Muscle layer of duodenum (tissue), 2 donors: ENCODE results near the gene CYCS.
"Not testable (repeated sequence)": the region's sequence is repeated elsewhere in the genome, so short reads cannot be mapped to it uniquely, and the experiment has no call there.

Experiments used
- H3K27ac ChIP-seq: one replicate; pipeline ENCODE4 v1.7.0; 2013; ENCODE audit warnings: mild to moderate bottlenecking, low read length
- H3K27me3 ChIP-seq: one replicate; pipeline ENCODE4 v1.7.0; 2013; ENCODE audit warnings: low read depth, mild to moderate bottlenecking, control low read depth, low read length
- H3K36me3 ChIP-seq, 2 donors: one replicate each; pipeline ENCODE4 v1.7.0; 2013; ENCODE audit warnings: low read length in 2 of 2, control low read depth in 1 of 2, mild to moderate bottlenecking in 1 of 2; ENCODE audit not compliant: insufficient read depth in 2 of 2, control insufficient read depth in 1 of 2
- H3K4me1 ChIP-seq, 2 donors: one replicate each; pipeline ENCODE4 v1.7.0; 2013; ENCODE audit warnings: low read length in 2 of 2, mild to moderate bottlenecking in 2 of 2, control low read depth in 1 of 2, moderate library complexity in 1 of 2; ENCODE audit not compliant: insufficient read depth in 2 of 2, control insufficient read depth in 1 of 2
- H3K4me3 ChIP-seq, 2 donors: one replicate each; pipeline ENCODE4 v1.7.0; 2013; ENCODE audit warnings: low read length in 2 of 2, low read depth in 1 of 2, mild to moderate bottlenecking in 1 of 2
- H3K9me3 ChIP-seq, 2 donors: one replicate each; pipeline ENCODE4 v1.7.0; 2013; ENCODE audit warnings: low read length in 2 of 2, control low read depth in 1 of 2, mild to moderate bottlenecking in 1 of 2; ENCODE audit not compliant: control insufficient read depth in 1 of 2
- donor health status: healthy.

The CYCS gene

GRCh38 chr7:25091779-25092178, 33.3 kb downstream of the CYCS start:
- Histone ChIP-seq H3K27ac (no peak overlapping the region), H3K4me3 (no peak overlapping the region), H3K4me1 (peaks cover 0 to 5% of the 10 kb centered on the region in 2 donors), H3K9me3 (no peaks in the 10 kb centered on the region), H3K36me3 (no peaks in the 10 kb centered on the region), H3K27me3 (no peaks in the 10 kb centered on the region)

- Histone ChIP-seq H3K4me3 (no peak overlapping the region), H3K27me3 (no peaks in the 10 kb centered on the region), H3K9me3 (no peaks in the 10 kb centered on the region), H3K36me3 (no peaks in the 10 kb centered on the region), H3K27ac (no peak overlapping the region), H3K4me1 (peaks cover 0 to 5% of the 10 kb centered on the region in 2 donors)
Observed at GRCh38 chr7:25091176-25091575, 33.9 kb downstream of the CYCS start.

- no peaks in the 10 kb centered on the region for H3K27me3 ChIP-seq
- no peak overlapping the region for H3K27ac ChIP-seq
- H3K4me3 ChIP-seq = no peak overlapping the region
- H3K36me3 ChIP-seq = no peaks in the 10 kb centered on the region
- H3K9me3 ChIP-seq = no peaks in the 10 kb centered on the region
- H3K4me1 ChIP-seq = peaks cover 0 to 5% of the 10 kb centered on the region in 2 donors
Observed at GRCh38 chr7:25090374-25090773, 34.7 kb downstream of the CYCS start.

GRCh38 chr7:25087855-25088254, 37.2 kb downstream of the CYCS start:
- Histone ChIP-seq H3K36me3 (no peaks in the 10 kb centered on the region), H3K4me1 (no peaks in the 10 kb centered on the region), H3K4me3 (no peak overlapping the region), H3K27me3 (no peaks in the 10 kb centered on the region), H3K9me3 (no peaks in the 10 kb centered on the region), H3K27ac (no peak overlapping the region)

- Histone ChIP-seq H3K4me3 (no peak overlapping the region), H3K36me3 (no peaks in the 10 kb centered on the region), H3K27ac (no peak overlapping the region), H3K4me1 (no peaks in the 10 kb centered on the region), H3K27me3 (no peaks in the 10 kb centered on the region), H3K9me3 (no peaks in the 10 kb centered on the region)
Observed at GRCh38 chr7:25084821-25085220, 40.2 kb downstream of the CYCS start.

GRCh38 chr7:25083201-25083600, 41.9 kb downstream of the CYCS start:
- Histone ChIP-seq H3K27ac (no peak overlapping the region), H3K36me3 (no peaks in the 10 kb centered on the region), H3K4me1 (no peaks in the 10 kb centered on the region), H3K27me3 (no peaks in the 10 kb centered on the region), H3K4me3 (no peak overlapping the region), H3K9me3 (no peaks in the 10 kb centered on the region)

GRCh38 chr7:25082041-25082440, 43.0 kb downstream of the CYCS start:
- not testable (repeated sequence) for H3K36me3 ChIP-seq, H3K4me1 ChIP-seq, H3K9me3 ChIP-seq, H3K4me3 ChIP-seq, H3K27me3 ChIP-seq, H3K27ac ChIP-seq

- Histone ChIP-seq H3K4me1 (no peaks in the 10 kb centered on the region), H3K4me3 (no peak overlapping the region), H3K27ac (no peak overlapping the region), H3K36me3 (no peaks in the 10 kb centered on the region), H3K9me3 (no peaks in the 10 kb centered on the region), H3K27me3 (no peaks in the 10 kb centered on the region)
Observed at GRCh38 chr7:25077096-25077495, 48.0 kb downstream of the CYCS start.

GRCh38 chr7:25075459-25075858, 49.6 kb downstream of the CYCS start:
- no peaks in the 10 kb centered on the region for H3K4me1 ChIP-seq
- H3K27me3 ChIP-seq = no peaks in the 10 kb centered on the region
- no peak overlapping the region for H3K27ac ChIP-seq
- no peaks in the 10 kb centered on the region for H3K36me3 ChIP-seq
- H3K4me3 ChIP-seq = no peak overlapping the region
- no peaks in the 10 kb centered on the region for H3K9me3 ChIP-seq

GRCh38 chr7:25073451-25073850, 51.6 kb downstream of the CYCS start:
- H3K27me3 ChIP-seq = no peaks in the 10 kb centered on the region
- no peak overlapping the region for H3K27ac ChIP-seq
- H3K4me1 ChIP-seq = no peaks in the 10 kb centered on the region
- H3K9me3 ChIP-seq = no peaks in the 10 kb centered on the region
- H3K4me3 ChIP-seq = no peak overlapping the region
- no peaks in the 10 kb centered on the region for H3K36me3 ChIP-seq
